KOPT-K1 (cell line): ENCODE results near the gene SIM2.

Experiments
- H3K27ac ChIP-seq: fragments of 200-600 bp; sonication (generic); 2 replicates; pipeline ENCODE4 v1.5.1; 2016; ENCODE audit warnings: antibody characterized with exemption, mild to moderate bottlenecking, low read depth, low read length; ENCODE audit not compliant: poor library complexity, severe bottlenecking
- H3K36me3 ChIP-seq: fragments of 200-600 bp; sonication (generic); 2 replicates; pipeline ENCODE4 v1.5.1; 2017; ENCODE audit warnings: antibody characterized with exemption, mild to moderate bottlenecking, low read length, moderate library complexity; ENCODE audit not compliant: insufficient read depth
- H3K9me3 ChIP-seq: fragments of 200-600 bp; sonication (generic); 2 replicates; pipeline ENCODE4 v1.5.1; 2017; ENCODE audit warnings: antibody characterized with exemption, low read length, mild to moderate bottlenecking; ENCODE audit not compliant: insufficient read depth, poor library complexity, severe bottlenecking

Gene SIM2

DNA sequence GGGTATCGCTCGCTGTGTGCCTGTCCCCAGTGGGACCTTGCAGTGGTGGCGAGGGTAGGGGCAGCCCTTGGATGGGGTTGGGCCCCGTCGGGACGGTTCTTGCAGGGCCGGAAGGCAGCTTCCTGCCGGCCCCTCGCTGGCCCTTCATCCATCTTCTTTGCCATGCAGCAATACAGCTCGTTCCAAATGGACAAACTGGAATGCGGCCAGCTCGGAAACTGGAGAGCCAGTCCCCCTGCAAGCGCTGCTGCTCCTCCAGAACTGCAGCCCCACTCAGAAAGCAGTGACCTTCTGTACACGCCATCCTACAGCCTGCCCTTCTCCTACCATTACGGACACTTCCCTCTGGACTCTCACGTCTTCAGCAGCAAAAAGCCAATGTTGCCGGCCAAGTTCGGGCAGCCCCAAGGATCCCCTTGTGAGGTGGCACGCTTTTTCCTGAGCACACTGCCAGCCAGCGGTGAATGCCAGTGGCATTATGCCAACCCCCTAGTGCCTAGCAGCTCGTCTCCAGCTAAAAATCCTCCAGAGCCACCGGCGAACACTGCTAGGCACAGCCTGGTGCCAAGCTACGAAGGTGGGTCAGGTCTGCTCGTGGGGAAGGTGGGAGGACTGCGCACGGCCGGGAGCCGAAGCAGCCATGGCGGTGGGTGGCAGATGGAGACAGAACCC lies 45.8 kb downstream of the SIM2 start:
- H3K27ac ChIP-seq: no peak overlapping the region
- no peaks in the 10 kb centered on the region for H3K36me3 ChIP-seq
- H3K9me3 ChIP-seq: no peaks in the 10 kb centered on the region

DNA sequence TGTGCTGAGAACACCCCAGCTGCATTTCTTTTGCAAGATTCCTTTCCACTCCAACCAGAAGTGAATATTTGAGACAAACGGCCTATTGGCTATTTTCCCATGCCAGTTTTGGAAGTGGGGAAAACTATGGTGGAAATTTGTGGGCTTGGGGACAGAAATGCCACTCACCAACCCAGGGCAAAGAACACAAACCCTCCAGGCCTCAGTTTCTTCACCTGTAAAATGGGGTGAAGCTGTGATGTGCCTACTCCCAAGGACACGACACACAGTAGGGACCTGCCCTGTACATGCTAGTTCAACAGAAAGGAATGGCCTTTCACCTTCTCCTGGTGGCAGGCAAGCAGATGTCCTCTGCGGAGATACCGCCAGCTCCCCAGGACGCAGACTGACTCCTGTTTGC lies 46.5 kb downstream of the SIM2 start:
- Histone ChIP-seq H3K36me3 (no peaks in the 10 kb centered on the region), H3K27ac (no peak overlapping the region), H3K9me3 (no peaks in the 10 kb centered on the region)

GRCh38 chr21:36747041-36747814 lies 48.3 kb downstream of the SIM2 start:
- no peaks in the 10 kb centered on the region for H3K9me3 ChIP-seq
- H3K36me3 ChIP-seq: no peaks in the 10 kb centered on the region
- no peak overlapping the region for H3K27ac ChIP-seq

DNA sequence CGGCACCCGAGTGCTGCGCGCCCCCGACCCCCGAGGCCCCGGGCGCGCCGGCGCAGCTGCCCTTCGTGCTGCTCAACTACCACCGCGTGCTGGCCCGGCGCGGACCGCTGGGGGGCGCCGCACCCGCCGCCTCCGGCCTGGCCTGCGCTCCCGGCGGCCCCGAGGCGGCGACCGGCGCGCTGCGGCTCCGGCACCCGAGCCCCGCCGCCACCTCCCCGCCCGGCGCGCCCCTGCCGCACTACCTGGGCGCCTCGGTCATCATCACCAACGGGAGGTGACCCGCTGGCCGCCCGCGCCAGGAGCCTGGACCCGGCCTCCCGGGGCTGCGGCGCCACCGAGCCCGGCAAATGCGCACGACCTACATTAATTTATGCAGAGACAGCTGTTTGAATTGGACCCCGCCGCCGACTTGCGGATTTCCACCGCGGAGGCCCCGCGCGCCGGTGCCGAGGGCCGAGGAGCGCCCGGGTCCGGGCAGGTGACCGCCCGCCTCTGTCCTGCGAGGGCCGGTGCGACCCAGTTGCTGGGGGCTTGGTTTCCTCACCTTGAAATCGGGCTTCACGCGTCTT lies 49.0 kb downstream of the SIM2 start:
- no peaks in the 10 kb centered on the region for H3K36me3 ChIP-seq

GRCh38 chr21:36749935-36750575 lies 51.1 kb downstream of the SIM2 start:
- Histone ChIP-seq H3K36me3 (no peaks in the 10 kb centered on the region), H3K9me3 (no peaks in the 10 kb centered on the region), H3K27ac (no peak overlapping the region)

More for the DNA sequence above, 49.0 kb downstream of the SIM2 start:
- Histone ChIP-seq H3K27ac (no peak overlapping the region), H3K9me3 (no peaks in the 10 kb centered on the region)

DNA sequence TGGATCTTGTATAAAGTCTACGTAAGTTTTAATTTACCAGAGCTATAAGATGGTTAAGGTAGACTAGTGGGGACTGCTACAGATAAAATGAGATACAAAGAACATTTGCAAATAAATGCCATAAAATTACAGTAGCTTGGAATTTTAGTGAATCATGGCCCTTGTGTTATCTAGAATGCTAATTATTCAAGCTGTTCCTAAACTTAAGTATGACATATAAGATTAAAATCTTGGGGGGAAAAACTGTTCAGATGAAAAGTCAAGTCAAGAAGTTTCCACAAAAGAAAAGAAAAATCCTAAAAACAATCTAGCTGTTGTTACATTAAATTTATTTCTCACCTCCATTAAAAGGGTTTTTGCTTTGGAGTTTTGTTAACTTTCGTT lies 51.7 kb downstream of the SIM2 start:
- no peak overlapping the region for H3K27ac ChIP-seq
- H3K9me3 ChIP-seq: no peaks in the 10 kb centered on the region
- H3K36me3 ChIP-seq: no peaks in the 10 kb centered on the region

- H3K36me3 ChIP-seq: no peaks in the 10 kb centered on the region
- no peak overlapping the region for H3K27ac ChIP-seq
- no peaks in the 10 kb centered on the region for H3K9me3 ChIP-seq
These were observed 52.5 kb downstream of the SIM2 start for GRCh38 chr21:36751383-36751782.

DNA sequence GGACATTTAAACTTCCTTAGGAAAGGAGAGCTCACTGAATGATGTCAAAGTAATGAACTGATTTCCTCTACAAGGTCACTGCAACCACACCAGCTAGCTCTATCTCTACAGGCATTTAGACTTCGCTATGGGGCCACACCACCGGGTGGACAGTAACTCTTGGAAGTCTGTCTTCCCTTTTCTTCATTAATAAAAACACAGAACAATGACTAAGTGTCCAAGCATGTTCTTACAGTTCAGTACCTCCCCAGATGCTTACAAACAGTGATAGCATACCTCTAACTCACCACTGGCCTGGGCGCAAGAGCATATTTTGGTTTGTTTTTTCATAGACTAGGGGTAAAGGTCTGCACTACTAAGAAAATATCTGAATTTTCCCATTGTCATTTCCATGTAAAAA lies 54.6 kb downstream of the SIM2 start:
- Histone ChIP-seq H3K27ac (no peak overlapping the region), H3K36me3 (no peaks in the 10 kb centered on the region), H3K9me3 (no peaks in the 10 kb centered on the region)

DNA sequence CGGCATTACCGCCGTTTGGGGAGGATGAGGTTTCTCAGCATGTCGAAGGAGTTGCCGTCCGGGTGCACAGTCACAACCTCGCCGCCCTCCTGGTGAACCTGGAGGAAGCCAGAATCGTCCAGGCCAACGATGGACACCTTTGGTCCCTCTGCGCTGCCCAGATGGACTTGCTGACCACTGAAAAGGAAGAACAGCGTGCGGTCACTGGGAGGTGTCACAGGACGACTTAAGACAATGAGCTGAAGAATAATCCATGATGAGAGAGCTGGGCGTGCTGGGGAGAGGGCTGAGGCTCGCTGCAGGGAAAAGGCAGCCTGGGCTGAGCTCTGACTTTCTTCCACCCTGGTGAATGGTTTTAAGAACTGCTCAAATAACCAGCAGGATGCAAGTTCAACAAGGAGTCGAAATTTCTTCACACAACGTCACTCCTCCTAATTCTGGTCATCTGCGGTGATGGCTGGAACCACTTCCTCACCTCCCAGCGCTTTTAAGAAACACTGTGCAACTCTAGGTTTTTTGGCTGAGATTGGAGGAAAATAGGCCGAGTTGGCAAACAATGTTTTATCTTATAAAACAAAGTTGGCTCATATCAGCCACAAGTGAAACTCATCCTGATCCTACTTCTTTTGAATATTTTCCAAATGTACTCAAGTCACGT lies 55.5 kb downstream of the SIM2 start:
- H3K9me3 ChIP-seq: no peaks in the 10 kb centered on the region
- no peak overlapping the region for H3K27ac ChIP-seq
- no peaks in the 10 kb centered on the region for H3K36me3 ChIP-seq

DNA sequence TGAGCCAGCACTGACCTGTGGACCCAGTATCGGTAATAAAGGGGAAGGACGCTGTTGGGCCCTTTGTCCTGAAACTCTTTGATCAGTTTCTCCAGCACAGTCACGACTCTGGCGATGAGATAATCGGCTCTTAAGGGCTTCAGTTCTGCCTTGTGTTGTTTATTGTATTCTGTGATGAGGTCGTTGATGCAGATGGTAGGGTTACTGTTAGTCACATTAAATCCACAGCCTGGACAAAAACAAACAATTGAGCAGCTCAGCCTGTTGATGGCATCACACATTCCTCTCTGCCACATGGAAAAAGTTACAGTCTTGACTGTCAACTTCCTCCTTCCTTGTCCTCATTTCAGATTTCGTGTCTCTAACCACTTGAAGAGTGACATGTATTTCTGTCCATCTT lies 57.6 kb downstream of the SIM2 start:
- Histone ChIP-seq H3K36me3 (no peaks in the 10 kb centered on the region), H3K9me3 (no peaks in the 10 kb centered on the region), H3K27ac (no peak overlapping the region)

DNA sequence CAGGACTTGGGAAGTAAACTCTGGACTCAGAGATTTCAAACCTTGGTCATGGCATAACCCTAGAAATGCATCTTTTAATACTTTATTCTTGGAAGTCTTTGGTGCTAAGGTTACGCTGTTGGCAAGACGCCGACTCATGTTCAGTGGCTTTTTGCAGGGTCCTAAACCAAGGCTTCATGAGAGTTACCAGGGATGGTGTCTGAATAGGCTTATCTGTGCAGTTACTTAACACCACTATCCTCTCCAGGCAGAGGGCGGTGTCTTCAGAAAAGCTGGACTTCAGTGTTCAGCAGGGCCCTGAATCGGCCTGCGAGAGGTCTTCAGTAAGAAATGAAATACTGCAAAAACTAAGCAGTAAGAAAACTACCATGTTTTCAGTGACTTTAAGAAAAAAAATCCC lies 58.3 kb downstream of the SIM2 start:
- H3K27ac ChIP-seq: no peak overlapping the region
- H3K36me3 ChIP-seq: no peaks in the 10 kb centered on the region
- no peaks in the 10 kb centered on the region for H3K9me3 ChIP-seq

DNA sequence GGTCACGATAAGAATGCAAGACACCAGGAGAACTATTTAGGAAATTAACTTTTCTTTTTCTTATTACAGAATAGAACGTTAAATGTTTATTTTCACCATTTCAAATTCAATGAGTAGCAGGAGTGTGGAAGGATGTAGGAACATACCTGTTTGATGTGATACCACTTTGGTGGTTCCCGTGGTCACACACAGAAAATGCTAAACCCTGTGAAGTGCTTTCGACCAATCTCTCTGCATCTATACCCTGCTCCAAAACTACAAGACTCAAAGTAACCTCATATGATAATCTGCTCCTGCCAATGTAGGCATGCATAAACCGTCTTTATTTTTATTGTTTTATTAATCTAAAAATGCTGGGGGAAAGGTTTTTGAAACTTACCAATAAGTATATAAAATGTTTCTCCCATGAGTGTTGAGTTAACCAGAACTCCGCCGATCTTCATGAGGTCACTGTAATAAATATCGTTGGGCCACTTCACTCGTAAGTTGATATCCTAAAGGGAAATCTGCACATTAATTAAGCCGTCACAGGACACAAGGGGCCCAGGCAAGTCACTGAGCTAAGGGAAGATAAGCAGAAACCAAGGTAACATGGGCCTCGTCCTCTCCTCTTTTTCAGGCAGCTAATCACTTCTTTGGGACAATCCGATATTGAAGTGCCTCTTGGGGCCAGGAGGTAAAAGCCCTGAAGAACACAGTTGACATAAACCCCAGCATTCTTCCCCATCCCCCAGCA lies 60.6 kb downstream of the SIM2 start:
- Histone ChIP-seq H3K9me3 (no peaks in the 10 kb centered on the region), H3K27ac (no peak overlapping the region), H3K36me3 (no peaks in the 10 kb centered on the region)

- H3K36me3 ChIP-seq: no peaks in the 10 kb centered on the region
- no peaks in the 10 kb centered on the region for H3K9me3 ChIP-seq
- no peak overlapping the region for H3K27ac ChIP-seq
These were observed 62.8 kb downstream of the SIM2 start for GRCh38 chr21:36761685-36762084.

DNA sequence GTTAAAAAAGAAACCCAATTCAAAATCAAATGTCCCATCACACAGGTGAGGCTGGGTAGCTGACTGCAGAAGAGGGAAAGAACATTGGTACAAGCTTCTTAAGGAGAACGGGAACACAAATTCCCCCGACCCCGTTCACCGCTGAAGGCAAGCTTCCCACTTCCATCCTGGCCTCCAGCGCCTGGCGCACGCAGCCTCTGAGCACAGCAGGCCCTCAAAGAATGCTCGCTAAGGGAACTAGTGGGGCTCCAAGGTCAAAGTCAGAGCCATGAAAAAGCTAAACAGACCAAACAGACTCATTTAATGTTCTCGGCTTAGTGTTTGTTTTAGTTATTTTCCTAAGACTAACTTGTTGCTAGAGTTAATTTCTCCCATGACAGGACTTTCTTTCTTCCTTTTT lies 63.7 kb downstream of the SIM2 start:
- Histone ChIP-seq H3K9me3 (no peaks in the 10 kb centered on the region), H3K27ac (no peak overlapping the region), H3K36me3 (no peaks in the 10 kb centered on the region)
